IMR-90 (cell line): ENCODE data around the gene BTN1A1. TPM values are rescaled to one million over a fixed set of nuclear protein-coding genes. Genes with fewer than 3 reads are reported as not detected.

Experiments used
- ATAC-seq: fragments of 200-7000 bp; cut with Tn5 transposase; 2 replicates; pipeline ENCODE4 v1.9.1; 2020; ENCODE audit warnings: low read depth, mild to moderate bottlenecking, moderate library complexity
- BruUV-seq: library from RNA; stranded (reverse); fragments of 400-500 nt; replicated peaks from 2 replicates; lab custom pipeline; 2021; lab: Mats Ljungman, UMichigan
- CTCF ChIA-PET: fragments of 300-600 bp; formaldehyde crosslinking; extraction: SDS; loops from one replicate; lab custom pipeline; 2021; ENCODE audit warnings: antibody characterized with exemption; lab: Yijun Ruan, JAX
- POLR2A ChIA-PET: fragments of 300-600 bp; sonication (Branson Sonifier 250); formaldehyde crosslinking; loops from one replicate; lab custom pipeline; 2022; ENCODE audit warnings: antibody characterized with exemption; ENCODE audit not compliant: unreplicated experiment; lab: Charles Lee
- DNase-seq: peaks from one replicate; pipeline ENCODE4 v3.0.0; 2013
- H2AFZ ChIP-seq: replicated peaks from 2 replicates; pipeline ENCODE3; 2013; ENCODE audit warnings: low read length, mild to moderate bottlenecking; ENCODE audit not compliant: poor library complexity
- H2AK5ac ChIP-seq: 2 replicates; pipeline ENCODE4 v1.6.1; 2013; ENCODE audit warnings: low read depth, low read length, inconsistent platforms
- H2AK9ac ChIP-seq: replicated peaks from 2 replicates; pipeline ENCODE3; 2013; ENCODE audit warnings: mild to moderate bottlenecking, low read depth, low read length, moderate library complexity; ENCODE audit not compliant: poor library complexity
- H2BK120ac ChIP-seq: 2 replicates; pipeline ENCODE4 v1.6.1; 2013; ENCODE audit warnings: low read depth, low read length, inconsistent platforms
- H2BK15ac ChIP-seq: 3 replicates; pipeline ENCODE4 v1.6.1; 2013; ENCODE audit warnings: low read depth, low read length, inconsistent platforms
- H2BK20ac ChIP-seq: 2 replicates; pipeline ENCODE4 v1.6.1; 2013; ENCODE audit warnings: low read depth, mild to moderate bottlenecking, inconsistent platforms, low read length, moderate library complexity
- H2BK5ac ChIP-seq: 2 replicates; pipeline ENCODE4 v1.6.1; 2013; ENCODE audit warnings: mild to moderate bottlenecking, low read depth, low read length, inconsistent platforms; ENCODE audit not compliant: poor library complexity, severe bottlenecking
- H3K14ac ChIP-seq: replicated peaks from 2 replicates; pipeline ENCODE4 v1.6.1; 2013; ENCODE audit warnings: low read depth, low read length, inconsistent platforms
- H3K18ac ChIP-seq: 2 replicates; pipeline ENCODE4 v1.6.1; 2013; ENCODE audit warnings: low read depth, low read length, control low read depth
- H3K23ac ChIP-seq: 2 replicates; pipeline ENCODE4 v1.6.1; 2013; ENCODE audit warnings: low read depth, low read length, inconsistent platforms
- H3K27ac ChIP-seq: 2 replicates; pipeline ENCODE4 v1.5.1; 2013; ENCODE audit warnings: mild to moderate bottlenecking, control low read depth, low read length; ENCODE audit not compliant: insufficient read depth
- H3K27me3 ChIP-seq: 2 replicates; pipeline ENCODE4 v1.6.1; 2013; ENCODE audit warnings: low read length; ENCODE audit not compliant: control insufficient read depth, insufficient read depth
- H3K36me3 ChIP-seq: 2 replicates; pipeline ENCODE4 v1.6.1; 2013; ENCODE audit warnings: low read length, mixed read lengths; ENCODE audit not compliant: control insufficient read depth, insufficient read depth
- H3K4ac ChIP-seq: 2 replicates; pipeline ENCODE4 v1.6.1; 2013; ENCODE audit warnings: low read depth, low read length, inconsistent platforms
- H3K4me1 ChIP-seq: 2 replicates; pipeline ENCODE4 v1.6.1; 2013; ENCODE audit warnings: low read length, mixed read lengths; ENCODE audit not compliant: control insufficient read depth, insufficient read depth
- H3K4me2 ChIP-seq: 2 replicates; pipeline ENCODE4 v1.6.1; 2013; ENCODE audit warnings: low read depth, mild to moderate bottlenecking, control low read depth, low read length, moderate library complexity
- H3K4me3 ChIP-seq: 2 replicates; pipeline ENCODE4 v1.5.1; 2013; ENCODE audit warnings: low read depth, mild to moderate bottlenecking, control low read depth, low read length, moderate library complexity; ENCODE audit not compliant: insufficient read depth
- H3K56ac ChIP-seq: 2 replicates; pipeline ENCODE4 v1.6.1; 2013; ENCODE audit warnings: low read length, inconsistent platforms; ENCODE audit not compliant: insufficient read depth; ENCODE audit errors: extremely low read depth
- H3K79me1 ChIP-seq, 2 experiments: 2 replicates each; pipeline ENCODE4 v1.6.1; 2013; ENCODE audit warnings: low read length in 2 of 2, inconsistent platforms in 1 of 2, low read depth in 1 of 2
- H3K9ac ChIP-seq: 2 replicates; pipeline ENCODE4 v1.6.1; 2013; ENCODE audit warnings: low read depth, low read length, control low read depth
- H3K9me1 ChIP-seq: 2 replicates; pipeline ENCODE4 v1.6.1; 2013; ENCODE audit warnings: low read length, inconsistent platforms; ENCODE audit not compliant: insufficient read depth
- H3K9me3 ChIP-seq: 2 replicates; pipeline ENCODE4 v1.6.1; 2013; ENCODE audit warnings: low read length; ENCODE audit not compliant: control insufficient read depth, insufficient read depth
- H4K20me1 ChIP-seq: 2 replicates; pipeline ENCODE4 v1.6.1; 2013; ENCODE audit warnings: low read length, inconsistent platforms; ENCODE audit not compliant: insufficient read depth
- H4K5ac ChIP-seq: 2 replicates; pipeline ENCODE4 v1.6.1; 2013; ENCODE audit warnings: mild to moderate bottlenecking, low read depth, low read length, control low read depth
- H4K8ac ChIP-seq, 2 experiments: 2 replicates each; pipeline ENCODE4 v1.6.1; 2013; ENCODE audit warnings: low read depth in 2 of 2, low read length in 2 of 2, control low read depth in 1 of 2, inconsistent platforms in 1 of 2
- H4K91ac ChIP-seq: 2 replicates; pipeline ENCODE4 v1.6.1; 2013; ENCODE audit warnings: low read depth, low read length, inconsistent platforms; ENCODE audit not compliant: insufficient read depth
- WGBS, 2 experiments: methylation state at CpG; one replicate each; pipeline versions ENCODE4 v1.1.5 to v1.1.7; 2013; ENCODE audit warnings: missing lambda C conversion rate in 2 of 2; ENCODE audit not compliant: insufficient read length in 1 of 2; ENCODE audit errors: extremely low coverage in 2 of 2; 5-methylcytosine and 5-hydroxymethylcytosine counted together
- dilution Hi-C: fragments of 300-500 bp; cut with HindIII; formaldehyde crosslinking; loops from one replicate; pipeline ENCODE4 v1.14.3; 2018; ENCODE audit warnings: low sequenced_read_pairs; ENCODE audit not compliant: unreplicated experiment
- in situ Hi-C: fragments of 300-500 bp; cut with MboI; formaldehyde crosslinking; loops from 3 replicates; pipeline ENCODE4 v1.14.3; 2019; ENCODE audit warnings: low sequenced_read_pairs, inconsistent platforms, mixed read lengths
- intact Hi-C: fragments of 100-400 bp; cut with micrococcal nuclease; formaldehyde crosslinking; loops from 2 replicates; pipeline ENCODE4 v1.10.0; 2022
- polyA plus RNA-seq, 3 experiments: library from polyadenylated mRNA; depleted of rRNA; stranded (reverse); fragments of >200 nt; gene quantifications; 2 replicates each; pipeline ENCODE4 v1.2.3, GENCODE V29; 2012; ENCODE audit warnings: low replicate concordance in 1 of 3
- total RNA-seq: library from RNA; depleted of rRNA; stranded (reverse); fragments of >200 nt; gene quantifications from 2 replicates; pipeline ENCODE4 v1.2.3, GENCODE V29; 2012
- TF ChIP-seq, protein P1 (sequence below): fragments of 150-350 bp; IDR thresholded peaks from 2 replicates; pipeline ENCODE4 v1.6.1; 2016; ENCODE audit warnings: low read depth, mild to moderate bottlenecking, low read length, moderate library complexity, borderline replicate concordance
- TF ChIP-seq, protein P2 (sequence below): fragments of 150-350 bp; IDR thresholded peaks from 2 replicates; pipeline ENCODE4 v1.6.1; 2017; ENCODE audit warnings: mild to moderate bottlenecking, antibody characterized with exemption, low read length, low read depth

Gene BTN1A1
- total and polyA plus RNA-seq, 2 of the 4 experiments (the other 2 are of a cell fraction): not detected

GRCh38 chr6:26485112-26485780, 14.9 kb upstream of the BTN1A1 start:
- Histone ChIP-seq H3K4ac (no peak overlapping the region), H3K36me3 (no peaks in the 10 kb centered on the region), H4K5ac (no peak overlapping the region), H3K14ac (0 out of 2 replicates have a peak overlapping the region, but pooled peaks have one; percentile 15), H3K23ac (no peak overlapping the region), H3K4me3 (no peak overlapping the region), H4K91ac (no peak overlapping the region), H2AFZ (no peak overlapping the region), H4K20me1 (no peaks in the 10 kb centered on the region), H2BK5ac (no peak overlapping the region), H2BK15ac (no peak overlapping the region), H4K8ac (no peak overlapping the region), H3K79me1 (no peaks in the 10 kb centered on the region), H3K27me3 (no peaks in the 10 kb centered on the region; the same call in 1 of the 2 replicates), H2AK5ac (no peak overlapping the region), H3K9me1 (no peaks in the 10 kb centered on the region), H3K27ac (no peak overlapping the region), H3K56ac (no peak overlapping the region), H3K4me1 (no peaks in the 10 kb centered on the region), H2AK9ac (no peak overlapping the region), H2BK120ac (no peak overlapping the region), H3K9ac (no peak overlapping the region), H3K18ac (no peak overlapping the region), H3K4me2 (no peak overlapping the region), H2BK20ac (no peak overlapping the region), H3K9me3 (peaks cover 3% of the 10 kb centered on the region; the same call in 1 of the 2 replicates)
- intact Hi-C loops: no loop called here
- in situ Hi-C loops: no loop called here
- no TSS peak for BruUV-seq
- no CpG with 5 or more reads among the region's 6 CpGs for WGBS, 2 experiments
- ATAC-seq (no peak), DNase-seq (no peak)
- TF ChIP-seq, protein P1, sequence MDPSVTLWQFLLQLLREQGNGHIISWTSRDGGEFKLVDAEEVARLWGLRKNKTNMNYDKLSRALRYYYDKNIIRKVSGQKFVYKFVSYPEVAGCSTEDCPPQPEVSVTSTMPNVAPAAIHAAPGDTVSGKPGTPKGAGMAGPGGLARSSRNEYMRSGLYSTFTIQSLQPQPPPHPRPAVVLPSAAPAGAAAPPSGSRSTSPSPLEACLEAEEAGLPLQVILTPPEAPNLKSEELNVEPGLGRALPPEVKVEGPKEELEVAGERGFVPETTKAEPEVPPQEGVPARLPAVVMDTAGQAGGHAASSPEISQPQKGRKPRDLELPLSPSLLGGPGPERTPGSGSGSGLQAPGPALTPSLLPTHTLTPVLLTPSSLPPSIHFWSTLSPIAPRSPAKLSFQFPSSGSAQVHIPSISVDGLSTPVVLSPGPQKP: no peak
- TF ChIP-seq, protein P2, sequence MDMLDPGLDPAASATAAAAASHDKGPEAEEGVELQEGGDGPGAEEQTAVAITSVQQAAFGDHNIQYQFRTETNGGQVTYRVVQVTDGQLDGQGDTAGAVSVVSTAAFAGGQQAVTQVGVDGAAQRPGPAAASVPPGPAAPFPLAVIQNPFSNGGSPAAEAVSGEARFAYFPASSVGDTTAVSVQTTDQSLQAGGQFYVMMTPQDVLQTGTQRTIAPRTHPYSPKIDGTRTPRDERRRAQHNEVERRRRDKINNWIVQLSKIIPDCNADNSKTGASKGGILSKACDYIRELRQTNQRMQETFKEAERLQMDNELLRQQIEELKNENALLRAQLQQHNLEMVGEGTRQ: no peak
- ChIA-PET CTCF (no interaction called here), POLR2A (no interaction called here)
- dilution Hi-C loops: no loop called here
